DMS114 treated with DMSO at 0.1 percent for 48 hours (cell line): ENCODE results near the gene RNF151.
A peak's percentile ranks its signal among the peaks of the same experiment; 100 is the strongest.
"Not testable (repeated sequence)": the region's sequence is repeated elsewhere in the genome, so short reads cannot be mapped to it uniquely, and the experiment has no call there.

Experiments used
- DNase-seq: peaks from one replicate; lab custom pipeline; 2025; ENCODE audit not compliant: unreplicated experiment; lab: John Stamatoyannopoulos, UW

Gene RNF151

GRCh38 chr16:1938316-1938715, 28.3 kb upstream of the RNF151 start:
- no peak for DNase-seq

- DNase-seq, result no peak
These were observed 27.7 kb upstream of the RNF151 start for GRCh38 chr16:1938910-1939309.

- DNase-seq, result not testable (repeated sequence)
These were observed 26.8 kb upstream of the RNF151 start for GRCh38 chr16:1939833-1940232.

GRCh38 chr16:1940273-1941161, 26.1 kb upstream of the RNF151 start:
- DNase-seq, result no peak

GRCh38 chr16:1941162-1942046, 25.3 kb upstream of the RNF151 start:
- no peak for DNase-seq

GRCh38 chr16:1942047-1942809, 24.4 kb upstream of the RNF151 start:
- no peak for DNase-seq

GRCh38 chr16:1942810-1943726, 23.6 kb upstream of the RNF151 start, which contains the start of gene MSRB1:
Gene MSRB1, minus strand, starts transcription at chr16:1943199. Its CDS starts 43 bp downstream, at chr16:1943156.
- DNase-seq, result peak; percentile 96

GRCh38 chr16:1944612-1945199, 21.9 kb upstream of the RNF151 start:
- DNase-seq, result no peak

GRCh38 chr16:1945559-1946391, 20.9 kb upstream of the RNF151 start:
- DNase-seq, result no peak

DNA sequence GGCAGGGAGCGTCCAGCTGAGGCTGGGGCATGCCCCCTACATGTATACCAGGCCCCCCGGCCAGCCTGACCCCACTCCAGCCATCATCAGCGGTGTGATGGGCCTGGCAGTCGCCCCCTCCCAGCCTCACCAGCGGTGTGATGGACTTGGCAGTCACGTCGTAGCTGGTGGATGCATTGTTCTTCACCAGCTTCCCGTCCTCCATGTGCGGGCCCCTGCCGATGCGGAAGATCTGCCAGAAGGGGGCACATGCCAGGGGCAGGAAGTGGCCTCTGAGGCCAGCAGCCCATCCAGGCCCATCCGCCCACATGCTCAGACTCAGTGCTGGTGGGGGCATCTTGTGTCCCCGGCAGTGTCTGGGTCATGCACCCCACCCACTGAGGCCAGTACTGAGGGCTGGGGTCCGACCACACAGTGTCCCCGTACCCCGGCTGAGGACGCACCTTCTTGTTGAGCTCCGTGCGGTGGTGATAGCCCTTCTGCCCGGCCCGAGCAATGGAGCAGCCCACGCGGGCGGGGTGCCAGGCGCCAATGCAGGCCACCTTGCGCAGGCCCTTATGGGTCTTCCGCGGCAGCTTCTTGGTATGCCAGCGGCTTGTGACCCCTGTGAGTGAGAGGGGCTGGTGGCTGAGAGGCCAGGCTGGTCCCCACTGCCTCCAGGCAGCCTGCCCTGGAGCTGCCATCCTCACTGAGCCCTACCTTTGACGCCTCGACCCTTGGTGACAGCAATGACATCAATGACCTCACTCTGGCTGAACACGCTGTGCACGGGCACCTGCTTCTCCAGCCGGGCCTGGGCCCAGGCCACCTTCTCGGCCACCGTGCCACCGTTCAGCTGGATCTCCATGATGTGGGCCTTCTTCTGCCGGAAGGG, 19.9 kb upstream of the RNF151 start:
- DNase-seq, result no peak

DNA sequence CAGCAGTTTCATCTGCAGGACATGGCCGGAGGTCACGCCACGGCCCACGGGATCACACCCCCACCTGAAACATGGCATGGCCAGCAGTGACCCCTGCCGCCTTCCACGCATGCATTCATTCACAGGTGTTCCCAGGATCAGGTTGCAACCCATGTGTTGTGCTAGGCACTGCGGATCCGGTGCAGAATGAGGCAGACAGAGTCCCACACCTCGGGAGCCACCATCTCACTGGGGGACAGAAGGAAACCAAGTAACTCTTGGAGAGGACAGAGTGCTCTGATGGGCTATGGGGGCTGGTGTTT, 19.3 kb upstream of the RNF151 start:
- DNase-seq, result no peak

GRCh38 chr16:1949507-1949906, 17.1 kb upstream of the RNF151 start:
- DNase-seq, result no peak

DNA sequence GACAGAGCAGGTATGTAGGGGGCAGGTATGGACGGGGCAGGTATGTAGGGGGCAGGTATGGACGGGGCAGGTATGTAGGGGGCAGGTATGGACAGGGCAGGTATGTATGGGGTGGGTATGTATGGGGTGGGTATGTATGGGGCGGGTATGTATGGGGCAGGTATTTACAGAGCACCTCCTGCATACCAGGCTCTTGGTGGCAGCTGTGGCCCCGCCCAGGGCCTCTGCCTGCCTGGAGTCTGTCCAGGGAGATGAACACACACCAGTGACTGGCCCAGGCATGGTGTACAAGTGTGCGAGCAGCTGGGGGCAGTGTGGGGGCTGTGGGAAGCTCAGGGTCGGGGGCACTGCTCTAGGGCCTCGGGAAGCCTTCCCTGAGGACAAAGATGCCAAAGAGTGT, 16.6 kb upstream of the RNF151 start:
- no peak for DNase-seq

GRCh38 chr16:1950559-1950958, 16.1 kb upstream of the RNF151 start:
- DNase-seq, result no peak

- DNase-seq, result no peak
These were observed 12.9 kb upstream of the RNF151 start for GRCh38 chr16:1953734-1954133.

DNA sequence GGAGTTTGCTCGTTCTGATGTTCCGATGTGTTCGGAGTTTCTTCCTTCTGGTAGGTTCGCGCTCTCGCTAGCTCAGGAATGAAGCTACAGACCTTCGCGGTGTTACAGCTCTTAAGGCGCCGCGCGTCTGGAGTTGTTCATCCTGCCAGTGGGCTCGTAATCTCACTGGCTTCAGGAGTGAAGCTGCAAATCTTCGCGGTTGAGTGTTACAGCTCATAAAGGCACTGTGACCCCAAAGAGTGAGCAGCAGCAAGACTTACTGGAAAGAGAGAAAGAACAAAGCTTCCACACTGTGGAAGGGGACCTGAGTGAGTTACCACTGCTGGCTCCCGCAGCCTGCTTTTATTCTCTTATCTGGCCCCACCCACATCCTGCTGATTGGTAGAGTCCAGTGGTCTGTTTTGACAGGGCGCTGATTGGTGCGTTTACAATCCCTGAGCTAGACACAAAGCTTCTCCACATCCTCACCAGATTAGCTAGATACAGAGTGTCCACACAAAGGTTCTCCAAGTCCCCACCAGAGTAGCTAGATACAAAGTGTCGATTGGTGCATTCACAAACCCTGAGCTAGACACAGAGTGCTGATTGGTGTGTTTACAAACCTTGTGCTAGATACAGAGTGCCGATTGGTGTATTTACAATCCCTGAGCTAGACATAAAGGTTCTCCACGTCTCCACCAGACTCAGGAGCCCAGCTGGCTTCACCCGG, 9.1 kb upstream of the RNF151 start:
- DNase-seq, result not testable (repeated sequence)

GRCh38 chr16:1958143-1958491, 8.5 kb upstream of the RNF151 start:
- not testable (repeated sequence) for DNase-seq
